Measurements from ENCODE around the gene EPB41.

GRCh38 chr1:29166291-29166878, 252.0 kb downstream of the EPB41 start:
- TF ChIP-seq TCFL5 (CRISPR knock-in tag; conservative IDR thresholded peaks at IDR 0.05) (no peak), POLR2A (conservative IDR thresholded peaks at IDR 0.05) (no peak), E2F5 (CRISPR knock-in tag; IDR thresholded peaks at IDR 0.05) (no peak), FOXA1 (IDR thresholded peaks at IDR 0.05; ENCODE audit: borderline replicate concordance) (no peak), FIP1L1 (IDR thresholded peaks at IDR 0.05; ENCODE audit: low read depth, low read length, poor library complexity, severe bottlenecking) (no peak)
